ENCODE results near the gene SPRR5.

DNA sequence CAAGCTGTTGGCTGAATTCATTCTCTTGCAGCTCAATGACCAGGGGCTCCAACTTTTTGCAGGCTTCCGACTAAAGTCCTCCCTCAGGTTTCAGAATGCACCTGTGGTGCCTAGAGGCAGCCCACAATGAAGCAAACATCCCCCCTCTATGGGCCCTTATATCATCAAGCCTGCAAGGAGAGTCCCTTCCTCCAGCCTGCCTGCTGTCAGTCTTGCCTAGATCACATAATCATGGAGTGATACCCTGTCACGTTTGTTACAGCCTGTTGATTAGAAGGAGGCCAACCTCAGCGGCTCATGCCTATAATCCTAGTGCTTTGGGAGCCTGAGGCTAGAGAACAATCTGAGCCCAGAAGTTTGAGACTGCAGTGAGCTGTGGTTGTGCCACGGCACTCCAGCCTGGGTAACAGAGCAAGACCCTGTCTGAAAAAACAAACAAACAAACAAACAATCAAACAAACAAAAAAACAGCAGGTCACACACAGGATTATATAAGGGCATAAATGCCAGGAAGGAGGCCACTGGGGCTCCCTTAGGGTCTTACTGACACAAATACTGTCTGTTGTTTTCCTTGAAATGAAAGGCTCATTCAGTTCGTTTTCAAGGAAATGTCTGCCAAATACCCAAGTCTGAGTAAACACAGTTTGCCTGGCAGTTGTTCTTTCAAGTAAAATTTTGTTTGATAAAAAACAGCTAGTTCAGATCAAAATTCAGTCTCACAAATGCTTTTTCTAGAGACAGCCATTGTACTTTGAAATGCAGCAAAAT is 49.8 kb downstream of the SPRR5 start:
- TF ChIP-seq, protein P1, sequence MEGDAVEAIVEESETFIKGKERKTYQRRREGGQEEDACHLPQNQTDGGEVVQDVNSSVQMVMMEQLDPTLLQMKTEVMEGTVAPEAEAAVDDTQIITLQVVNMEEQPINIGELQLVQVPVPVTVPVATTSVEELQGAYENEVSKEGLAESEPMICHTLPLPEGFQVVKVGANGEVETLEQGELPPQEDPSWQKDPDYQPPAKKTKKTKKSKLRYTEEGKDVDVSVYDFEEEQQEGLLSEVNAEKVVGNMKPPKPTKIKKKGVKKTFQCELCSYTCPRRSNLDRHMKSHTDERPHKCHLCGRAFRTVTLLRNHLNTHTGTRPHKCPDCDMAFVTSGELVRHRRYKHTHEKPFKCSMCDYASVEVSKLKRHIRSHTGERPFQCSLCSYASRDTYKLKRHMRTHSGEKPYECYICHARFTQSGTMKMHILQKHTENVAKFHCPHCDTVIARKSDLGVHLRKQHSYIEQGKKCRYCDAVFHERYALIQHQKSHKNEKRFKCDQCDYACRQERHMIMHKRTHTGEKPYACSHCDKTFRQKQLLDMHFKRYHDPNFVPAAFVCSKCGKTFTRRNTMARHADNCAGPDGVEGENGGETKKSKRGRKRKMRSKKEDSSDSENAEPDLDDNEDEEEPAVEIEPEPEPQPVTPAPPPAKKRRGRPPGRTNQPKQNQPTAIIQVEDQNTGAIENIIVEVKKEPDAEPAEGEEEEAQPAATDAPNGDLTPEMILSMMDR (conservative IDR thresholded peaks at IDR 0.05) = no peak
- no peak for TF ChIP-seq ZFX (IDR thresholded peaks at IDR 0.05)
